Hematopoietic multipotent progenitor cell treated with erythropoietin and hydrocortisone succinate and interleukin-3 and kit ligand, for 4 days (in vitro differentiated cells): Measurements from ENCODE around the gene PRKRIP1.
"Not testable (repeated sequence)": the region's sequence is repeated elsewhere in the genome, so short reads cannot be mapped to it uniquely, and the experiment has no call there.

Experiments
- DNase-seq: peaks from one replicate; pipeline ENCODE4 v3.0.0-alpha.2; 2015

PRKRIP1 gene

DNA sequence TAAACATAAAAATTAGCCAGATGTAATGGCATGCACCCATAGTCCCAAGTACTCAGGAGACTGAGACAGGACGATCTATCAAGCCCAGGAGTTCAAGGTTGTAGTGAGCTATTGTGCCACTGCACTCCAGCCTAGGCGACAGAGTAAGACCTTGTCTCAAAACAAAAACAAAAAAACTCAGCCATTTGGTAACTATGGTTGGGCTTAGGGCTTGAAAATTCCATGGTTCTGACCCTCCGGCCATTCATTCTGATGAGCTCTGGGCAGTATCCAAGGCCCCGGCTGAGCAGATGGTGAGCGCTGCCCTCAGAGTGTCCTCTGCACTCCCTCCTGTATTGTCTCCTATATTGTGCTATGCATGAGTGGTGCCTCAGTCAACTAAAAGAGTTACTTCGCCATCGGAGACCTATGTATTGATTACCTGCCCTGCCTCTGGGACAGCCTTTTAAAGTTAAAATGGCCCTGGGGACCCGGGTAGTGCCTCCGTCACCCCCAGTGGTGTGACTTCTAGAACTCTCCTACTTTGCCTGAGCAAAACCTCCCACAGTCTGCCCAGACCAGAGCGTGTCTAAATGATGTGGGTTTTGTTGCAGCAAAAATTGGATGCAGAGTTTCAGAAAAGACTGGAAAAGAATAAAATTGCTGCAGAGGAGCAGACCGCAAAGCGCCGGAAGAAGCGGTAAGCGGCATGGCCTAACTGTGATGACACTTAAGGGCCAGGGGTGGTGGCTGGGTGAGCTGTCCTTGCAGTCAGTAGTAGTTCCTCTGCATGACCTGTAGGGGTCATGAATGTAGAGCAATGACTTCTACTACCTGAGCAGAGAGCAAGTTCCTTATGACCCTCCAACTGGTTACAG, 8.1 kb downstream of the PRKRIP1 start:
- DNase-seq, result peak; percentile 89

DNA sequence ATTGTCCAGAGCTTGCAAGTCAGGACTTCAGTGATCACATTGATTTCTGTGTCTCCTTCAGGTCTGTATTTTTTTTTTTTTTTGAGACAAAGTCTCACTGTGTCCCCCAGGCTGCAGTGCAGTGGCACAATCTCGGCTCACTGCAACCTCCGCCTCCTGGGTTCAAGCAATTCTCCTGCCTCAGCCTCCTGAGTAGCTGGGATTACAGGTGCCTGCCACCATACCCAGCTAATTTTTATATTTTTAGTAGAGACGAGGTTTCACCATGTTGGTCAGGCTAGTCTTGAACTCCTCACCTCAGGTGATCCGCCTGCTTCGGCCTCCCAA, 8.7 kb downstream of the PRKRIP1 start:
- DNase-seq, result not testable (repeated sequence)

DNA sequence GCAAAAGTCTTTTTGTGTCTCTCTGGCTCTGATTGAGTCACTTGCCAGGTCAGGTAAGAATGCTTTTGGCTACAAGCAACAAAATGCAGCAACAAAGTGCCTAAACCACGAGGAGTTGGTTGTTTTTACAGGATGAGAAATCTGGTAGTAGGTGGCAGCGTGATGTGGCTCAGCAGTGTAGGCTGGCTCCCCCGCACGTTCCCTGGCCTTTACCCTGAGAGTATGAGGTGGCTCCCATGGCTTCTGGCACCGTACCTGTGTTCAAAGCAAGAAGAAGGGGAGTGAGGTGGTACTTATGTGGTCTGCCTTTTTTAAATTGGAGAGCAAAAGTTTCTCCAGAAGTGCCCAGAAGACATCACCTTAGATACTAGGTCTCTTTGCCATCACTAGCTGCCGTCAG, 11.7 kb downstream of the PRKRIP1 start:
- no peak for DNase-seq

DNA sequence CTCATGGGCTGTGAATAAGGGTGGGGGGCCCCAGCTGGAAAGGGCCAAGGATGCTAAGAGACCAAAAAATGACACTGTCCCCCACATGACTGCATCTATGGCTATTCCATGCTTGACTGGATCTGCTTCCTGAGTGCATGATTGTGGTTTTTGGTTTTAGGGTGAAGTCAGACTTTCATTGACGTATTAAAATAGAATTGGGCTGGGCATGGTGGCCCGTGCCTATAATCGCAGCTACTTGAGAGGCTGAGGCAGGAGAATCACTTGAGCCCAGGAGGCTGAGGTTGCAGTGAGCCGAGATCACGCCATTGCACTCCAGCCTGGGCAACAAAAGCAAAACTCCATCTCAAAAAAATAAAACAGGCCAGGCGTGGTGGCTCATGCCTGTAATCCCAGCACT, 12.4 kb downstream of the PRKRIP1 start:
- not testable (repeated sequence) for DNase-seq

DNA sequence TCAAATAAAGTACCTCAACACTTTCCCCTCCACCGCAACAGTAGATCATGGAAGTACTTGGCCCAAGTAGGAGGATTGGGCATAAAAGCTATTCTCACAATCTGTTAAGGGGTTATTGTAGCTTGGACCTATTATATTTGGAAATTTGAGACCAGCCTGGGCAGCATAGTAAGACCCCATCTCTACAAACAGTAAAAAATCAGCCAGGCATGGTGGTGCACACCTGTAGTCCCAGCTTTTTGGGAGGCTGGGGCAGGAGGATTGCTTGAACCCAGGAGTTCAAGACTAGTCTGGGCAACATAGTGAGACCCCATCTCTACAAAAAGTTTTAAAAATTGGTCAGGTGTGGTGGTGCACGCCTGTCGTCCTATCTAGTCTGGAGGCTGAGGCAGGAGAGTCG, 13.2 kb downstream of the PRKRIP1 start:
- no peak for DNase-seq

DNA sequence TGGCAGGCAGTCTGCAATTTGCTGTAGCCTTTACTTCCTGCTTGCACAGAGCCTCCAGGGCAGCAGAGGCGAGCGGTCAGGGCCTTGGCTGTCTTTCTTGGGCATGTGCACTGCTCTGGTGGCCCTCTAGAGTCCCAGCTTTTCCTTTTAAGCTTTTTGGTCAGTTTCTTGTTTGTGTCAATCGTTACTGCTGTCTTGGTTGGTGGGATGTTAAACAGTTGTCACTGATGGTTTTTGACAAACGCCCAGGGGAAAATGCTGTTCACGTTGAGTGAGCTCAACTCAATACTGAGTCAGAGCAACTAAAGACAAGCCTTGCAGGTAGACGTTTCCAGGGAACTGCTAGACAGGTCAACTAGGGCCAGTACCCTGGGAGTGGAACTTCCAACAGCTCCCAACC, 14.0 kb downstream of the PRKRIP1 start:
- no peak for DNase-seq

DNA sequence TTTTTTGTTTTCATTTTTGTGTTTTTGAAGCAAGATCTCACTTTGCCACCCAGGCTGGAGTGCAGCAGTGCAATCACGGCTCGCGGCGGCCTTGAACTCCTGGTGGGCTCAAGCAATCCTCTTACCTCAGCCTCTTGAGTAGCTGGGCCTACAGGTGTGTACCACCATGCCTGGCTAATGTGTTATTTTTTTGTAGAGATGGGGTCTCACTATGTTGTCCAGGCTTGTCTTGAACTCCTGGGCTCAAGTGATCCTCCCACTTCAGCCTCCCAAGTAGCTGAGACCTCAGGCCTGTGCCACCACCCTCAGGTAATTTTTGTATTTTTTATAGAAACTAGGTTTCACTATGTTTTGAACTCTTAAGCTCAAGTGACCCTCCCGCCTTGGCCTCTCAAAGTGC, 14.8 kb downstream of the PRKRIP1 start:
- no peak for DNase-seq

DNA sequence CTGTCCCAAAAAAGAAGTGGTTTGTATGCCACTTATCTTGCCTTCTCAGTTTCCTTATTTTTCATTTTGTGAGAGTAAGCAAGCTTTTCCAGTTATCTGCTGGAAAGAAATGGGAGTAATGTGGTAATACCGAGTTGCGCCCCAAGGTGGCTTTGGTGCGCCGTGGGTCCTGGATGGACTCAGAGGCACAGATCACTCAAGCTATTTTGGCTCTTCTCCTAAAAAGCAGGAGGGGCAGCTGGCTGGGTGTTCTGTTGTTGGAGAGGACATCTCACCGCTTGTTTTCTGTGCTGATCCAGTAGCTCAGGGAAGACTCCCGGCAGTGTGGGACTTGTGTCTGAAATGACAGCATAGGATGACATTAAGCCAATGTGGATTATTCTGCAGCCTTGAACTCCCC, 16.4 kb downstream of the PRKRIP1 start:
- DNase-seq, result peak; percentile 83

DNA sequence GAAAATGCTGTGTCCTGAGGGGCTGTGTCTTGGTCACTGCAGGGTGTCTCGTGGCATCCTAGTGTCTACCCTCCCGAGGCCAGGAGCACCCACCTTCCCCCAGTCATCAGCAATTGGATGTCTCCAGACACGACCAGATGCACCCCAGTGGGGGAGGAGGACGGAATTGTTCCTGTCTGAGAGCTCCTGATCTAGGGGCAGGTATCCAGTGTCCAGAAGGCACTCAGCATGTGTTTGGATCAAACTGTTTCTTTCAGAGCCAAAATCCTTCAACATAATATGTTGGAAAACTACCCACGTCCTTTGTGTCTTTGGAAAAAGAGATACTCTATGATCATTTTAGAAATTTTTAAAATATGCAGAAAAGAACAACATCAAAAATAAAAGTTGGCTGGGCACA, 16.9 kb downstream of the PRKRIP1 start:
- no peak for DNase-seq

DNA sequence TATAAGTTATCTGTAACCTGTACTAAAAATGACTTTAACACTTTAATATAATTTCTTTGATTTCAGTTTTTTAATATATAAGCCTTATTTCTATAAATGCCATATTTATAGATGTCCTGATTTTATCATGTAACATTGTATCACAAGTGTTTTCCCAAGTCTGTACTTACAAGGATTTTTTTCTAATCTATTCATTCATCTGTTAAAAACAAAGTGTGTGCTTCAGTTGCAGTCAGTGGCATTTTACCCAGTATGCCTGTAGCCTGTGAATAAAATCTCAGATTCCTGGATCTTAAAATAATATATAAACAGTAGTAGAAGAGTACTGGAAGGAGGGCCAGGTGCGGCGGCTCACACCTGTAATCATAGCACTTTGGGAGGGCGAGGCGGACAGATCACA, 17.4 kb downstream of the PRKRIP1 start:
- DNase-seq, result no peak

DNA sequence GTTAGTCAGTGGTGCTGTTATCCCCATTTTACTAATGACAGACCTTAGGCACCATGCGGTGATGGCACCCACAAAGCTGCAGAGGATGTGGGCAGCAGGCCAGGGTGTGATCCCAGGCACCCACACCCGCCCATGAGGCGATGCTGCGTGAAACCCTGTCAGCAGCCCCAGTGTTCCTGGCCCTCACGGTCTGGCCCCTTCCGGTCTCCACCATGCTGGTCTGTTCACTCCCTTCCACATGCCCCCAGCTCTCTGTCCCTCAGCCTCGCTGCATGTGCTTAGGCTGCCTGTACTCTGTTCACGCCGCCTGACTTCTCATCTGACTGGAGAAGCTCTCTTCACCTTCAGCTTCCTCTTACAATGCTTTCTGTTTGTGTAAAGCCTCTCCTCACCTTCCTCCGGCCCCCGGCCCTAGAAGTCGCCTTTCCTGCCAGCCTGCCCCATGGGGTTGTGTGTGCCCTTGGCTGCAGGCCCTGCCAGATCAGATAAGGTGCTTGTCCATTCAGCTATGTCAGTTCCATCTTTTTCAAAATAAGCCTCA, 19.6 kb downstream of the PRKRIP1 start:
- peak; percentile 64 for DNase-seq

DNA sequence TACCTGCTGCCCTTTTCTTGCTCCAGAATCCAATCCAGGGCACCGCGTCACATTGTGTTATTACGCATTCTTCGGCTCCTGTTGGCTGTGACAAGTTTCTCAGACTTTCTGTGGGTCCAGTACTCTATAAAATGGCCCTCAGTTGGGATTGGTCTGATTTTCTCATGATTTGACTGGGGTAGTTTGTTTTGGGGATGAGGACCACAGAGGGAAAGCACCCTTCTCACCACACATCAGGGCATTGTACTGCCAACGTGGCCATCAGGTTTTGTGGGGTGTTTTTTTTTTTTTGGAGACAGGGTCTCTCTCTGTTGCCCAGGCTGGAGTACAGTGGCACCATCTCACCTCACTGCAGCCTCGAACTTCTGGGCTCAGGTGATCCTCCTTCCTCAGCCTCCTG, 20.2 kb downstream of the PRKRIP1 start:
- no peak for DNase-seq

DNA sequence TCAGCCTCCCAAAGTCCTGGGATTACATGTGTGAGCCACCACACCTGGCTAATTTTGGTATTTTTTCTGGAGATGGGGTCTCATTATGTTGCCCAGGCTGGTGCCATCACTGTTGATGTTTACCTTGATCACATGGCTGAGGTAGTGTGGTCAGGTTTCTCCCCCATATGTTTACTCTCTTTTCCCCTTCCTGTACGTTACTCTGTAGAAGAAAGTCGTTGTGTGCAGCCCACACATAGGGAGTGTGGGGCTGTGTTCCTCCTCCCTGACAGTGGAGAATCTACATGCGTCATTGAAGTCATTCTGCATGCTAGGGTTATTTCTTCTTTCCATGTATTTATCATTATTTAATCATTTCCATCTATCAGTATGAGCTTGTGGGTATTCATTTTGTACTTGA, 20.9 kb downstream of the PRKRIP1 start:
- no peak for DNase-seq

DNA sequence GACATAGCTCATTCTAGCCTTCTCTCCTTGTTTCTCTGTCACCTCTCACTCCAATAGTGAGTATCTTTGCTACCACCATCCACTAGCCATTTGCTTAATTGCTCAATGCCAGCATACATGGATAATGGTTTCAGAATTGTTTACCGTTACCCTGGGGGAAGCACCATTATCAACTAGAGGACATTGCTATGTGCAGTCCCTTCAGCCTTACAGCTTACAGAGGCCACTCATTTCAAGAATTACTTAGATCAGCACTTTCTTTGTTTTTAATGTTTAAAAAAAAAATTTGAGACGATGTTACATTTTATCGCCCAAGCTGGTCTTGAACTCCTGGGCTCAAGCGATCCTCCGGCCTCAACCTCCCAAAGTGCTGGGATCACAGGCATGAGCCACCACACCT, 22.4 kb downstream of the PRKRIP1 start:
- no peak for DNase-seq

DNA sequence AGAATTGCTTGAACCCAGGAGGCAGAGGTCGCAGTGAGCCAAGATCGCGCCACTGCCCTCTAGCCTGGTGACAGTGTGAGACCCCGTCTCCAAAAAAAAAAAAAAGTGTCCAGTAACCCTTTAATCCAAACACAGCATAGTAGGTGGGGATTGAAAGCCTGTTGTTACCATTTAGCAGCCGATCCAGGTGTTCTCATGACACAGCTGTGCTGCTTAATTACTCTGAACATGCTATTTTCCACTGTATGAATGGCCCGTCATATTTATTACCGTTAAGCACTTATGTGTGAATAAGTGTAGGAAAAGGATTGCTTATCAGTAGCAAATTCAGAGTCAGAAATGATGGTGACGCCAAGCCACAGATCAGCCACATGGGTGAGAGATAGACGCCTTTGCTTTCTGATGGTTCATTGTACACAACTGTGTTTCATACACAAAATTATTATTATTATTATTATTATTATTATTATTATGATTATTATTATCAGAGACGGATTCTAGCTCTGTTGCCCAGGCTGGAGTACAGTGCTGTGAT, 25.6 kb downstream of the PRKRIP1 start:
- DNase-seq, result peak; percentile 83

DNA sequence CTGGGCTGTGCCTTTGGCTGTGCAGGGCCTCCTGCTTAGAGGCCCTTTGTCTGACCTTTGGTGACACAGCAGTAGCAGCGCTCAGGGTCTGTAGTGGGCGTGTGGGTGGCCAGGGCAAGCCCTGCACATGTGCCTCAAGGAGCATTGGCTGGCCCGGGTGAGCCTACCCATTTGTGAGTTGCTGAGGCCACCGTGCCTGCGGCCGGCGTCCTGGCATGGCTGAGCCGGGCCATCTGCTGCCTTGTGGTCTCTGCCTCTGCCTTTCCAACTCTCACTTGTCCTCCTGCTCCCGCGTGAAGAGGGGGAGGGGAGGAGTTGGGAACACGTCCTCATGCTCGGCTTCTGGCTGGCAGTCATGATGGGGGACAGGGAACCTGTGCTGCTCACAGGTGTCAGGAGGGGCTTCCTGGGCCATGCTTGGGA, 28.0 kb downstream of the PRKRIP1 start:
- DNase-seq, result no peak

DNA sequence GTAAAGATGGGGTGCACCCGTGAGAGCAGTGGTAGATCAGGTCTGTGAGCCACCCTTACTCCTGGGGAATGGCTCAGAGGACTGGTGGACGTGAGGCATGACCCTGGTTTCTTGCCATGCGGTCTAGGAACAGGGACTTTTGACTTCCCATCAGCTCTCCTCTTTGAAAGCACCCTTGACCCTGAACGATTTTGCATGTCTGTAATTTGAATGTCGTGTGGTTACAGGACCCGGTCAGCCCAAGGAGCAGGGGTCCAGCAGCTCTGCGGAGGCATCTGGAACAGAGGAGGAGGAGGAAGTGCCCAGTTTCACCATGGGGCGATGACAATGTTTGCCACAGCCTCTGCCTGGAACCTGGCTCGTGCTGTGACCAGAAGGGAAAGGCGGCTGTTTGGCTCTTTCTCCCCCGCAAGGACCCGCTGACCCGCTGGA, 28.6 kb downstream of the PRKRIP1 start:
- DNase-seq, result no peak

DNA sequence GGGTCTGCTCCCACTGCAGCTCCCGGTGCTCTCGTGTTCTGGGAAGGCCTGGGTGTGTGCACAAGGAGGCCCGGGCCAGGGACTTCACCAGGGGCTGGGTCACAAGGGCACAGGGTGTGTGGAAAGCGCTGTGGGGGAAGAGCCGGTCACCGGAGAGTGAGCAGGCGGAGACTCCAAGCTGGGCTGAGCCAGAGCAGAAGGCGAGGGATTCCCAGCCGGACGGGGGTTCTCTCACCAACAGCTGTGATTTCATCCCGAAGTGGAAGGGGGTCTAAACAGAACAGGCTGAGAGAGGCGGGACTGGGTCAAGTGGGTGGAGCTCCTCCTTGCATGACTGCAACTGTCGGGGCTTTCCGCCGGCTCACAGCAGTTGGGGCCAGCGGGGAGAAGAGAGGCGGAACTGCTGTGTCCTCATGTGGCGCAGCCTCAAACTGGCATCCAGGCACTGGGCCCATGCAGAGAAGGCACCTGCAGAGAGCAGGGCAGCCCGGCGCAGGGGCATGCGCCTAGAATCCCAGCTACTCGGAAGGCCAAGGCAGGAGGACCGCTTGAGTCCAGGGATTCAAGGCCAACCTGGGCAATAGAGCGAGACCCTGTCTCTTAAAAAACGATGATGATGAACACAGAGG, 29.6 kb downstream of the PRKRIP1 start:
- DNase-seq, result peak; percentile 89

DNA sequence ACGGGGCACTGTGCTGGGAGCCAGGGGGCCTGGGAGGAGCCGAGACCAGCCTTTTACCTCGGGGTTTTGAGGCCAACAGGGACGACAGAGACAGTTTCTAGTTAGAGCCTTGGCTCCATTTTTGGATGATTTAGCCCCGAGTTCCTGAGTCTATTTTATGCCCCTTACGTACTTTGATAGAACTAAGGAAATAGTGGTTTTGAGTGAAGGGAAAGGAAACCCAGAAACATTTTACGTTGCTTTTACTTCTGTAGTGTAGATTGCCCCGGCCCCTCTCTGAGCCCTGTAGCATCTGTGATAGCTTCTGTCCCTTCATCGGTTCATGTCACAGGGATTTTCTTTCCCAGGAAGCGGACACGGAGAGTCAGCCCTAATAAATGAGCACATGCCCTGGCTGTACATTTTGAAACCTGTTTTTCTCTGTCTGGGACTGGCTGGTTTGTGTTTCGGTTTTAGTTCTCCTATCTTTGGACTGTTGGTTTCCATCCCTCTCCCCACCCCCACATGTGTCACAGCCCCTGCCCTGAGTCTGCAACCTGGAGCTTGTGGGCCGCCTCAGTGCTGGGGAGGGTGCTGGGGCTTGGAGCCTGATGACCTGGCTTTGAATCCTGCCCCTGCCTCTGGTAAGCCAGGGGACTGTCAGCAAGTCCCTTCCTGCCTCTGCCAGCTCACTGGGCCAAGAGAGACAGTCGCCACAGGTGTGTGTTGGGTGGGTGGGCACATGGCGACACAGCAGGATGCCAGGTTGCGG, 30.3 kb downstream of the PRKRIP1 start:
- DNase-seq, result peak; percentile 84

DNA sequence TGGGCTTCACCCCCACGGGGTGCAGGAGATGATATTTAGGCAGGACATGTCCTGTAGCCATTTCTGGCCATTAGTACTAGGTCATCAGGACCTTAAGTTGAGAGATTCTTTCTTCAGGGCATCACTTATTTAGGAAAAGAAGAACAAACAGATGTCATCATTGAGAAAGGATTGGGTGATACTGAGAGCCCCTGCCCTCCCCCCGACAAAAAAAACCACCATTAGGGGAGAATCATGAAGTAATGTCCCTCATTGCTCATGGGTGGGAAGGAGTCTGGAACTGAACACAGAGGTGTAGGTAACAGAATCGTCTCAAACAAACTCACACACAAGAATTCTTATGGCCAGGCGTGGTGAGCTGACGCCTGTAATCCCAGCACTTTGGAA, 30.8 kb downstream of the PRKRIP1 start:
- peak; percentile 41 for DNase-seq

DNA sequence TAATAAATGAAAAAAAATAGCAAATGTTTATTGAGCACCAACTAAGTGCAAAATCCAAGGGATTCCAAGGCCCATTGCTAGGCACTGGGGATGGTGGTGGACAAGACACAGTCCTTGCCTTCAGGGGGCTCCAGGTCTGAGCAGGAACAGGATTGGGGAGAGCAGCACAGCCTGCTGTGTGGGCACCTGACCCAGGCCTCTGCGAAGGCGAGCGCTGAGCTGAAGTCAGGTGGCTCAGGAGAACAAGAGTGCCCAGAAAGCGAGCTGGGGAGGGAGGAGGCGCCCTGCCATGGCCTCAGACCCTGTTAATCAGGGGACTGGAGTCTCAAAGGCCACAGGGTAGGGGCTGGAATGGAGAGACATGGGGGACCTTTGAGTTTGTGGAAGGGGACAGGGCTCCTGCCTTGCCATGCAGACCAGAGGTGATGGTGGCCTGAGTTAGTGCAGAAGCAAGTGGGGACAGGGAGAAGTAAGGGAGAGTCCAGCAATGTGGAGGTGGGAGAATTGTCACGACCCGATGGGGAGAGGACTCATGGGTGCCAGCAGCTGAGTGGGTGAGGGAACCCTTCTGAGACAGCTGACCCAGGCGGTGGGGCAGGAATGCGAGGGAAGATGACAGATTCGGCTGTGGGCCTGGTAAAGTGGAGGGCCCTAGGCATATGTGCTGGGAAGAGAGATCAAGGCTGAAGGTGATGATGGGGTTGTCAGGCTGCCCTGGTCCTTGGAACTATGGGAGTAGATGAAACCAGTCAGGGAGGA, 33.2 kb downstream of the PRKRIP1 start:
- no peak for DNase-seq

DNA sequence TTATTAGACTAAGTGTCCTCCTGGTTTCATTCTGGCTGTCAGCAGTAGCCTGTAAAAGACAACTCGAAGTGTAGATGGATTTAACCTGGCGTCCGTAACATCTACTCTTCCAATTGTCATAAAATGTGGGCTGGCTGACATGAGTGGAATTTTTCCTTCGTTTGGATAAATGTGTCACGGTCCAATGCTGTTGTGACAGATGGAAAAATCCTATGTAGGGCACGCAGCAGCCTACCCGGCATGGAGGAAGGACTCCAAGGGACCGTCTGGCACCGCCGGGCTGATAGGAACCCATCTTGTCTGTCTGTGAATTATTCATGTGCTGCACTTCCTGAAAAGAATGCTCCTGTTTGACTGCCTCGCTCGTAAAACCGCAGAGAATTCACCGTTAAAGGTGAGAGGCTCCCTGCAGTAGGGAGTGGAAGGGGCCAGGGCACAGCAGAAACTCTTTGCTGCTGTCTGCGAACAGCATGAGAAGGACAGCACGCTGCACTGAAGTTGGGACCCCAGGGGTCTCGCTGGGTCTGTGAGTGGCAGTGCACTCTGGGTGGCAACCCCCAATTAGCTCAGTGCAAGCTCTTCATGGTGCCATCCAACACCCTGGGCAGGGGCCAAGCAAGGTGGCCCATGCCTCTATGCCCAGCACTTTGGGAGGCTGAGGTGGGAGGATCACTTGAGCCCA, 35.6 kb downstream of the PRKRIP1 start:
- peak; percentile 67 for DNase-seq
